PC-3 (cell line): ENCODE results near the gene BCAR3. TPM values are rescaled to one million over a fixed set of nuclear protein-coding genes. Genes with fewer than 3 reads are reported as not detected.

Experiments
- ATAC-seq: fragments of 200-7000 bp; cut with Tn5 transposase; 2 replicates; pipeline ENCODE4 v1.9.1; 2020; ENCODE audit warnings: mild to moderate bottlenecking, moderate library complexity
- BruUV-seq: library from RNA; stranded (reverse); fragments of 400-500 nt; replicated peaks from 2 replicates; lab custom pipeline; 2021; lab: Mats Ljungman, UMichigan
- CTCF ChIA-PET: fragments of 300-600 bp; sonication (Branson Sonifier 250); formaldehyde crosslinking; loops from one replicate; lab custom pipeline; 2022; ENCODE audit warnings: antibody characterized with exemption; lab: Charles Lee
- POLR2A ChIA-PET: fragments of 300-600 bp; sonication (Branson Sonifier 250); formaldehyde crosslinking; loops from one replicate; lab custom pipeline; 2022; ENCODE audit warnings: antibody characterized with exemption; ENCODE audit not compliant: unreplicated experiment; lab: Charles Lee
- DNase-seq: peaks from one replicate; pipeline ENCODE4 v3.0.0-alpha.2; 2015
- H2AFZ ChIP-seq: fragments of 300-600 bp; sonication (generic); 2 replicates; pipeline ENCODE4 v1.6.0; 2016; ENCODE audit warnings: antibody characterized with exemption, low read length
- H3F3A ChIP-seq: fragments of 300-600 bp; sonication (generic); one replicate; pipeline ENCODE4 v1.6.0; 2017; ENCODE audit warnings: antibody characterized with exemption, low read length, control low read depth, mild to moderate bottlenecking; ENCODE audit not compliant: unreplicated experiment
- H3K27ac ChIP-seq: fragments of 300-600 bp; sonication (generic); 2 replicates; pipeline ENCODE4 v1.5.1; 2016; ENCODE audit warnings: mild to moderate bottlenecking, low read length
- H3K27me3 ChIP-seq: fragments of 300-600 bp; sonication (generic); 2 replicates; pipeline ENCODE4 v1.6.1; 2016; ENCODE audit warnings: low read length, mixed read lengths
- H3K36me3 ChIP-seq: fragments of 300-600 bp; sonication (generic); 2 replicates; pipeline ENCODE4 v1.6.1; 2016; ENCODE audit warnings: low read depth, mixed run types, low read length, mixed read lengths
- H3K4me1 ChIP-seq: fragments of 300-600 bp; sonication (generic); 2 replicates; pipeline ENCODE4 v1.5.1; 2016; ENCODE audit warnings: low read length; ENCODE audit not compliant: insufficient read depth
- H3K4me2 ChIP-seq: fragments of 300-600 bp; sonication (generic); 2 replicates; pipeline ENCODE4 v1.6.0; 2016; ENCODE audit warnings: low read length
- H3K4me3 ChIP-seq: fragments of 300-600 bp; sonication (generic); 2 replicates; pipeline ENCODE4 v1.5.1; 2016; ENCODE audit warnings: mild to moderate bottlenecking, low read length, mixed read lengths
- H3K79me2 ChIP-seq: fragments of 300-600 bp; sonication (generic); 2 replicates; pipeline ENCODE4 v1.6.1; 2017; ENCODE audit warnings: low read length, mixed read lengths
- H3K9ac ChIP-seq: fragments of 300-600 bp; sonication (generic); 2 replicates; pipeline ENCODE4 v1.6.0; 2016; ENCODE audit warnings: mild to moderate bottlenecking, low read length
- H3K9me2 ChIP-seq: fragments of 300-600 bp; sonication (generic); replicated peaks from 2 replicates; pipeline ENCODE4 v1.6.1; 2016; ENCODE audit warnings: mixed run types, low read length, mixed read lengths
- H3K9me3 ChIP-seq: fragments of 300-600 bp; sonication (generic); 2 replicates; pipeline ENCODE4 v1.6.1; 2016; ENCODE audit warnings: low read length, mixed read lengths
- H4K20me1 ChIP-seq: fragments of 300-600 bp; sonication (generic); 2 replicates; pipeline ENCODE4 v1.6.1; 2016; ENCODE audit warnings: low read length, mixed read lengths
- EZH2 ChIP-seq: fragments of 300-600 bp; sonication (generic); IDR thresholded peaks from one replicate; pipeline ENCODE4 v1.6.1; 2017; ENCODE audit warnings: antibody characterized with exemption, mild to moderate bottlenecking, low read length; ENCODE audit not compliant: unreplicated experiment
- EZH2phosphoT487 ChIP-seq: fragments of 300-600 bp; sonication (generic); IDR thresholded peaks from 2 replicates; pipeline ENCODE4 v1.6.1; 2018; ENCODE audit warnings: mild to moderate bottlenecking, antibody characterized with exemption, low read length, borderline replicate concordance
- intact Hi-C: fragments of 100-400 bp; cut with micrococcal nuclease; formaldehyde crosslinking; loops from 2 replicates; pipeline ENCODE4 v1.9.0; 2023
- total RNA-seq: library from RNA; depleted of rRNA; stranded (reverse); fragments of >200 nt; gene quantifications from 2 replicates; pipeline ENCODE4 v1.2.3, GENCODE V29; 2014
- TF ChIP-seq, protein P1 (sequence below): fragments of 300-600 bp; sonication (generic); conservative IDR thresholded peaks from 2 replicates; pipeline ENCODE4 v1.5.1; 2017; ENCODE audit warnings: antibody characterized with exemption, low read depth, mild to moderate bottlenecking, low read length

BCAR3 gene
- total RNA-seq, 1 experiment from 2014 or later = 171 TPM

DNA sequence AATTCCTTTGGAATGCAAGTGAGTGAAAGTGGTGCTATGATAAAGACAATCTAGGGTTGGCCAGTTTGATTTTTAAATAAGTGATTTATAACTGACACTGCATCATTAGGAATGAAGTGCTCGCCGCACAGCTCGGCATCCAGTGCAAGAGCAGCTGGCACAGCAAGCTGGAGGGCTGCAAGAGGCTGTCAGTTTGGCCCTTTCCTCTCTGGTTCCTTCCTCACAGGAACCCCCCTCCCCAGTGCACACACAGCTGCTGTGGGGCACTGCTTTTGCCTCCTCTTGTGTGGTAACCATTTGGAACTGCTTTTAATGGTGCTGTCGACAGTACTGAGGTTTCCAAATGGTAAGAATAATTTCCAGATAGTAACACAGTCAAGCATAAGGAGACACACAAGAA lies 10.4 kb upstream of the BCAR3 start:
- Histone ChIP-seq H3K9me3 (no peaks in the 10 kb centered on the region), H3K9ac (peak overlapping the region; percentile 96), H3K4me2 (peak overlapping the region; percentile 78), H3K27me3 (no peaks in the 10 kb centered on the region), H3K36me3 (peaks cover 13% of the 10 kb centered on the region), H3F3A (peaks cover 24% of the 10 kb centered on the region), H3K4me1 (peaks cover 67% of the 10 kb centered on the region), H3K9me2 (no peaks in the 10 kb centered on the region), H4K20me1 (no peaks in the 10 kb centered on the region), H3K79me2 (peaks cover 67% of the 10 kb centered on the region), H3K27ac (peak overlapping the region; percentile 99), H2AFZ (no peak overlapping the region), H3K4me3 (no peak overlapping the region; the same call in 1 of the 2 replicates)
- TF ChIP-seq EZH2 (no peak), EZH2phosphoT487 (no peak)
- TF ChIP-seq, protein P1, sequence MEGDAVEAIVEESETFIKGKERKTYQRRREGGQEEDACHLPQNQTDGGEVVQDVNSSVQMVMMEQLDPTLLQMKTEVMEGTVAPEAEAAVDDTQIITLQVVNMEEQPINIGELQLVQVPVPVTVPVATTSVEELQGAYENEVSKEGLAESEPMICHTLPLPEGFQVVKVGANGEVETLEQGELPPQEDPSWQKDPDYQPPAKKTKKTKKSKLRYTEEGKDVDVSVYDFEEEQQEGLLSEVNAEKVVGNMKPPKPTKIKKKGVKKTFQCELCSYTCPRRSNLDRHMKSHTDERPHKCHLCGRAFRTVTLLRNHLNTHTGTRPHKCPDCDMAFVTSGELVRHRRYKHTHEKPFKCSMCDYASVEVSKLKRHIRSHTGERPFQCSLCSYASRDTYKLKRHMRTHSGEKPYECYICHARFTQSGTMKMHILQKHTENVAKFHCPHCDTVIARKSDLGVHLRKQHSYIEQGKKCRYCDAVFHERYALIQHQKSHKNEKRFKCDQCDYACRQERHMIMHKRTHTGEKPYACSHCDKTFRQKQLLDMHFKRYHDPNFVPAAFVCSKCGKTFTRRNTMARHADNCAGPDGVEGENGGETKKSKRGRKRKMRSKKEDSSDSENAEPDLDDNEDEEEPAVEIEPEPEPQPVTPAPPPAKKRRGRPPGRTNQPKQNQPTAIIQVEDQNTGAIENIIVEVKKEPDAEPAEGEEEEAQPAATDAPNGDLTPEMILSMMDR = no peak
- ChIA-PET POLR2A (interaction anchor here (0.6 to 2.7 kb wide), 6 partner anchors 8 to 29 kb away, joined by 3 to 27 read pairs (median 4); partner anchors contain the start of gene BCAR3), CTCF (interaction anchor here (0.7 kb wide), 1 partner anchor 10 kb away, joined by 4 read pairs; no protein-coding TSS in a partner anchor)
- BruUV-seq = no TSS peak
- ATAC-seq (no peak), DNase-seq (no peak)
- intact Hi-C loops = loop anchor here (1.0 to 2.0 kb wide), 2 partner anchors 10 to 59 kb away; no protein-coding TSS in a partner anchor

DNA sequence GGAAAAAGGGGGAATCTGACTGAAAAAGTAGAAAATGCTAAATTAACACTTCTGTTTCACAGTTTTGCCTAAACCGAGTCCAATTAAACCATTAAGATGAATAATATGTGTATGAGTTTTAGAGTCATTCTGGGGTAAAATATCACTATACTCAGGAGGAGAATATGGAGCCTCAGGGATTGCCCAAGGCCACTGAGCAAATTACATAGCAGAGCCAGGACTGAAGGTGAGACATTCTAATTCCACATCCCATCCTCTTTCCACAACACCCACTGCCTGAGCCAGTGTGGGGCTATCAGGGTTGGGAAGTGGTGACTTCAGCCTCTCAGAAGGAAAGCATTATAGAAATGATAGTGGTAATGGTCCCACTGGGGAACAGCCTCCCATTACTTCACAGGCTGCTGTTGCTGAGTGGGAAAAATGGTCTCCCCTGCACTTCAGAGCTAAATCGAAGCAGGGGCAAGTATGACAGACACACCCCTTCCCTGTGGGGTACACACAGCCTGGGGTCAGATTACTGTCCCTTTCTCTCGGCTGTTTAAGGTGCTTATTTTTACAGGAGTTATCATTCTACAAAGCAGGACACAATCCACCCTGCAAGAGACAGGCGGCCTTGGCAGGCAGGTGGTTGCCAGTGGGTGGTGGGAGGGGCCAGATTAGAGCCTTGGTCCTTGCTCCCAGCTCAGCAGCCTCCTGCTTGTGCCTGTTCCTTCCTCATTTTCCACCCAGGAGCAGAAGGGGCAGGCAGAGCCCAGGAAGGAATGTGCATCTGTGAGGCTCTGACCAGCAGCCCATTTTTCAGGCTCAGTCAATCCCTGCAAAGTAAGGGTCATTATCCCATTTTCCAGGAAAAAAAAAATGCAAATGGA lies 9.5 kb upstream of the BCAR3 start:
- Histone ChIP-seq H3K9me2 (no peaks in the 10 kb centered on the region), H2AFZ (no peak overlapping the region), H3K4me1 (peaks cover 75% of the 10 kb centered on the region), H3K4me3 (no peak overlapping the region), H3F3A (peaks cover 24% of the 10 kb centered on the region), H3K36me3 (peaks cover 10% of the 10 kb centered on the region), H3K27me3 (no peaks in the 10 kb centered on the region), H3K27ac (peak overlapping the region; percentile 99), H3K9ac (peak overlapping the region; percentile 96), H4K20me1 (no peaks in the 10 kb centered on the region), H3K9me3 (no peaks in the 10 kb centered on the region), H3K4me2 (peak overlapping the region; percentile 78), H3K79me2 (peaks cover 66% of the 10 kb centered on the region)
- intact Hi-C loops = no loop called here
- CTCF ChIA-PET = no interaction called here
- TF ChIP-seq EZH2 (no peak), EZH2phosphoT487 (no peak)
- TF ChIP-seq, protein P1 = no peak
- no peak for DNase-seq
- POLR2A ChIA-PET = interaction anchor here (0.5 to 0.6 kb wide), 2 partner anchors 16 to 47 kb away, joined by 3 read pairs; no protein-coding TSS in a partner anchor
- ATAC-seq = no peak
- BruUV-seq = no TSS peak
